Posterior vena cava (tissue), 2 donors: Measurements from ENCODE around the gene HDAC8. TPM values are rescaled to one million over a fixed set of nuclear protein-coding genes. Genes with fewer than 3 reads are reported as not detected.
"Not testable (repeated sequence)": the region's sequence is repeated elsewhere in the genome, so short reads cannot be mapped to it uniquely, and the experiment has no call there.

Experiments used
- DNase-seq: peaks from one replicate; pipeline ENCODE4 v3.0.0-alpha.2; 2020; ENCODE audit warnings: low spot score
- intact Hi-C, 2 donors: fragments of 100-400 bp; cut with DNase I; formaldehyde crosslinking; loops; one replicate each; pipeline versions ENCODE4 v1.14.1 to v1.14.2; 2022 to 2023
- total RNA-seq, 2 donors: library from RNA; stranded (reverse); fragmentation: NEBNext Ultra II Directional; extraction: Animal tissue kit (Norgen Biotek cat#: 25700); gene quantifications; one replicate each; pipeline ENCODE4 v1.2.1, GENCODE V29; 2021
- donor health status: DM: yes; HTN: yes; CAD: no.
- donor health status: DM: yes; HTN: yes; CAD: no.

Gene HDAC8
- total RNA-seq, 2 donors from 2014 or later = 24.7 to 25.6 TPM

- intact Hi-C loops = no loop called here
- DNase-seq = no peak
These were observed 104.0 kb downstream of the HDAC8 start for GRCh38 chrX:72468607-72469006.

DNA sequence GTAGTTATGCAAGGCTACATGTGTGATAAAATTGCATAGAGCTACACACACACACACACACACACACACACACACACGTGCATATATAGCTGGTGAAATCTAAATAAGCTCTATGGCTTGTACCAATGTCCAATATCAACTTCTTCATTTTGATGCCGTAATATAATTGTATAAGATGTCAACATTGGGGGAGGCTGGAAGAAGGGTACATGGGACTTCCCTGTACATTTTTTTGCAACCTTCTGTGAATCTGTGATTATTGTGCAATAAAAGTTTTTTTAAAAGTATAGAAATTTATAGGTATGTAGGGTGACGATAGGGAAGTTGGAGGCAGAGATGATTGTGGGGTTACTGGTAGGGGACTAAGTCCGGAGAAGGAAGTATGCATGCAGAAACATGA lies 105.5 kb downstream of the HDAC8 start:
- intact Hi-C loops = no loop called here
- no peak for DNase-seq

GRCh38 chrX:72466493-72466892 lies 106.2 kb downstream of the HDAC8 start:
- intact Hi-C loops = no loop called here
- no peak for DNase-seq

- intact Hi-C loops = no loop called here
- no peak for DNase-seq
These were observed 106.8 kb downstream of the HDAC8 start for GRCh38 chrX:72465889-72466288.

DNA sequence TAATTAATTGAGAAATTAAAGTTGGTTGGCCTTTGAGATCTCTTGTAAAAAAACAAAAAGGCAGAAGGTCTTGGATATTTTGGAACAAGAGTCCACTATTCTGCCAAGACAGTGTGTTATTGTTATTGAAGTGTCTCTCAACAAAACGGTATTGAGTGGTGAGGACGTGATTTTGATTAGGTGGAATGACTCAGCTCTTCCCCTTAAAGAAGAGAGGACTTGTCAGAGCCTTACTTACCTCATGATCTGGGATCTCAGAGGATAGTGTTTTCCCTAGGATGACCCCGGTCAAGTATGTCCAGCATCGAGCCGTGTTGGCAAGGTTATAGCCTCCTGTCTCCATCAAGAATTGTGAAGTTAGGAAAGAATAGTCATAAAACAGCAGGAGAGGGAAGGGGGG lies 110.9 kb downstream of the HDAC8 start:
- no peak for DNase-seq
- intact Hi-C loops = no loop called here

DNA sequence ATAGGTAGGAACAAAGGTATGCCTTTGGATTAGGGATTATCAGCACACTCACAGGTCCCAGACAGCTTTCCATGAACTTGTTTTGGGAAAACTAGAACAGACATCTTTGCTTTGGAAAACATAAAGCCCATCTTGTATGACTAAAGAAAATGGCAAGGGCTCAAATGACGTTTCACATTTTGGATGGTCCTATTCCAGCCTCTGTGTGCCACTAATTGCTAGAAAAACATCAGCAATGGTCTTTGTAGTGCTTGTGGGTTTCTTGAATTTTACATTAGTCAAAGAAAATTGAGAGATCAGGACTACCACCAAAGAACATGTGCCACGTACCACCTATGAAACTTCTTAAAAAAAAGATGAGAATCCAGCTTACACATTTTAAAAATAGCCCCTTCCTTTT lies 111.4 kb downstream of the HDAC8 start:
- intact Hi-C loops = no loop called here
- no peak for DNase-seq

GRCh38 chrX:72460715-72461114 lies 111.9 kb downstream of the HDAC8 start:
- intact Hi-C loops = no loop called here
- no peak for DNase-seq

- DNase-seq, intact Hi-C loops: not testable (repeated sequence)
These were observed 123.6 kb downstream of the HDAC8 start for GRCh38 chrX:72449034-72449433.

GRCh38 chrX:72440764-72441163 lies 131.9 kb downstream of the HDAC8 start:
- intact Hi-C loops = not testable (repeated sequence)
- DNase-seq = peak; percentile 69

DNA sequence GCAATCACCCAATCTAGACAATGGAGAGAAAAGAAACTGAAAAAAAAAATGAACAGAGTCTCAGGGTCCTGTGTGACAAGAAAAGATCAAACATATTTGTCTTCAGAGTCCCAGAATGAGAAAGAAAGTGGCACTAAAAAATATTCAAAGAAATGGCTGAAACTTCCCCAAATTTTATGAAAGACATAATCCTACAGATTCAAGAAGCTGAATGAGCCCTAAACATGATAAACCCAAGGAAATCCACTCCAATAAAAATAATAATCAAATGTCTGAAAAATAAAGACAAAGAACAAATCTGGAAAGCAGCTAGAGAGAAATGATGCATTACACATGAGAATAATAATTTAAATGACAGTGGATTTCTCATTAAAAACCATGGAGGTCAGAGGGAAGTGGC lies 136.6 kb downstream of the HDAC8 start:
- no peak for DNase-seq
- intact Hi-C loops = no loop called here

- no peak for DNase-seq
- intact Hi-C loops = no loop called here
These were observed 142.2 kb downstream of the HDAC8 start for GRCh38 chrX:72430405-72430968.

DNA sequence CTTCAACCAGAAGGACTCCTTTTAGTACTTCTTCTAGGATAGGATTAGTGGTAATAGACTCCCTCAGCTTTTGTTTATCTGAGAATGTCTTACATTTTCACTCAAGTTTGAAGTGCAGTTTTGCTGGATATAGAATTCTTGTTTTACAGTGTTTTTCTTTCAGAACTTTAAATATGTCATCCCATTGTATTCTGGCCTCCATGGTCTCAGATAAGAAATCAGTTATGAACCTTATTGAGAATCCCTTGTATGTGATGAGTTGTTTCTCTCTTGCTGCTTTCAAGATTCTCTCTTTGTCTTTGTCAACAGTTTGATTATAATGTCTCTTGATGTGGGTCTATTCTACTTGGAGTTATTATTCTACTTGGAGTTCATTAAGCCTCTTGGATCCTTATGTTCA lies 150.8 kb downstream of the HDAC8 start:
- intact Hi-C loops = no loop called here
- no peak for DNase-seq

- intact Hi-C loops = no loop called here
- no peak for DNase-seq
These were observed 162.7 kb downstream of the HDAC8 start for GRCh38 chrX:72409993-72410392.

DNA sequence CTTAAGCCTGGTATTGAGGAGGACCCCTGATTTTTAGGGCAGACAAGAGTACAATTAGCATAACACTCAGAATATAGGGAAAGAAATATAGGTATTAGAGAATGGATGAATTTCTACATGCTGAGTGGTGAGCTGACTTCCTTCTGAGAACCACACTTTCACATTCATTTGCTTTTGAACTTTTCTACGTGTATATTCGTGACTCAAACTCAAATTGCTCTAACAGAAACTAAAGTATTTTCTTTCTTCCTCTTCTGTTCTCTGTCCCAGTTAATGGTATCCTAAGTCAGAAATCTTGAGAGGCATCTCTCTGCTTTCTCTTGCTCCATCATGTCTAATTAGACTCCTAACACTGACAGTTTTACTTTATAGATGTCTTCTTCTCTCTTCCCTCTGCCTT lies 163.8 kb downstream of the HDAC8 start:
- intact Hi-C loops = no loop called here
- DNase-seq = no peak

DNA sequence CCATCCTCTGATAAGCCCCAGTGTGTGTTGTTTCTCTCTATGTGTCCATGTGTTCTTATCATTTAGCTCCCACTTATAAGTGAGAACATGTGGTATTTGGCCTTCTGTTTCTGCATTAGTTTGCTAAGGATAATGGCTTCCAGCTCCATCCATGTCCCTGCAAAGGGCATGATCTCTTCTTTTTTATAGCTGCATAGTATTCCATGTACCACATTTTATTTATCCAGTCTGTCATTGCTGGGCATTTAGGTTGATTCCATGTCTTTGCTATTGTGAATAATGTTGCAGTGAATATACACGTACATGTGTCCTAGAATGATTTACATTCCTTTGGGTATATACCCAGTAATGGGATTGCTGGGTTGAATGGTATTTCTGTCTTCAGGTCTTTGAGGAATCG lies 167.5 kb downstream of the HDAC8 start:
- DNase-seq, intact Hi-C loops: not testable (repeated sequence)

GRCh38 chrX:72402614-72403013 lies 170.0 kb downstream of the HDAC8 start:
- DNase-seq = no peak
- intact Hi-C loops = no loop called here

DNA sequence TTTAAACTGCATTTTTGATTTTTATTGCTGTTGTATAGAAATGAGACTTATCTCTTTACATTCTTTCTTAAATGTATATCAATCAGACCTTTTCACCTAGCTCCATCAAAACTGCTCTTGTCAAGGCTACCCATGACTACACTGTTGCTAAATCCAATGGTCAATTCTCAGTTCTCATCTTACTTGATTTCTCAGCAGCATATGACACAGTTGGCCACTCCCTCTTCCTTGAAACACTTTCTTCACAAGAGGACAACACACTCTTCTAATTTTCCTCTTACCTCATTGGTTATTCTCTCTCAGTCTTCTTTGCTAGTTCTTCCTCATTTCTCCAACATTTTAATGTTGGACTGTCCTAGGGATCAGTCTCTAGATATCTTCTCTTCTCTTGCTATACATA lies 172.8 kb downstream of the HDAC8 start:
- intact Hi-C loops = no loop called here
- DNase-seq = no peak

- DNase-seq = no peak
- intact Hi-C loops = no loop called here
These were observed 176.5 kb downstream of the HDAC8 start for GRCh38 chrX:72396117-72396516.

DNA sequence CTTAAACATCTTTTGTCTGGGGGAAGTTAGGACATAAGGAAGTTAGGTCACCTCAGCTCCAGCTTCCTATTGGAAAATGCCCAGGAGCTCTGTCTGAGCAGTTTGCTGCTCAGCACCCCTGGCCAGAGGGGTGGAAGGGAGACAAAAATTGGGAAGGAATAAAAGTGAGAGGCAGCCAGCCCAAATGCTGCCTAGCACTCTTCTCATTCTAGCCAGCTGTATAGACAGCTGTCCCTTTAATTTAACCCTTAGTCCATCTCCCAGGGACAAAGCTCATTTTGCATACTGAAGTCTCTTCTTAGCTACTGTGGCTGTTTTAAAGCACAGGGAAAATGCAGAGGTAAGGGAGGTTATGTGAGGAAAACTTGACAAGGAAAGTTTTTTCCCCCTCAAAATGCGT lies 177.4 kb downstream of the HDAC8 start:
- intact Hi-C loops = no loop called here
- no peak for DNase-seq

DNA sequence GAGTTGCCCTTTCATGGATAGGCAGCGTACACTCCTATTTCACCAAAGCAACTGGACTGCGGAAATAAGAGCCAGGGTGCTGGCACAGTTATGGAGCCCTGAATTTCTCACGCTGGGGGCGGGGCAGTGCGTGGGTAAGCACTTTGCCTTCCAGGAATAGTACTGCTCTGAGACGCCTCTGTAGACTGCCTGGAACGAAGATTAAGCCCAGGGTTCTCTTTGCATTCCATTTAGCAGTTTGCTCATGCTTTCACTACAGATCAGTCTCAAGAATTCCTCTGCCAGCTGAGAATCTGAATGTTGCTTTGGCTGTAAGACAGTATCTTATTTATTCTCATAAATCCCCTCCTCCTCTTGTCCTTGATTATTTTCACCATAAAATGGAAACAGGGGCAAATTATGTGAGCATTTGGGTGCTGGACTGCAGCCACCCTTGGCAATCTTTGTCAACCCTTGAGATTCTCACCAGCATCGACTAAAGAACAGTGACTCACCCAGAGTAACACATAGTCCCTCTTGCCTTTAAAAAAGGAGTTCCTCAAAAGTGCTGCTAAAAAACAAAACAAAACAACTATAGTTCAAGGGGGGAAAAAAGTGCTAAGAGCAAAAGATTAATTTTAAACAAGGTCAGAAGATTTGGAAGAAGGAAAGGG lies 178.0 kb downstream of the HDAC8 start:
- intact Hi-C loops = no loop called here
- DNase-seq = no peak

GRCh38 chrX:72393836-72394517 lies 178.7 kb downstream of the HDAC8 start:
- DNase-seq = no peak
- intact Hi-C loops = no loop called here
